GM20000 (cell line): ENCODE data around the gene ZFAND2A.
A peak's percentile ranks its signal among the peaks of the same experiment; 100 is the strongest.
"Not testable (repeated sequence)": the region's sequence is repeated elsewhere in the genome, so short reads cannot be mapped to it uniquely, and the experiment has no call there.

ENCODE experiments used
- DNase-seq: peaks from one replicate; pipeline ENCODE4 v3.0.0; 2012; ENCODE audit warnings: low spot score
- CTCF ChIP-seq: IDR thresholded peaks from 2 replicates; pipeline ENCODE4 v1.5.1; 2012; ENCODE audit warnings: mild to moderate bottlenecking, control low read depth; ENCODE audit errors: extremely low read depth, missing control alignments

Gene ZFAND2A

DNA sequence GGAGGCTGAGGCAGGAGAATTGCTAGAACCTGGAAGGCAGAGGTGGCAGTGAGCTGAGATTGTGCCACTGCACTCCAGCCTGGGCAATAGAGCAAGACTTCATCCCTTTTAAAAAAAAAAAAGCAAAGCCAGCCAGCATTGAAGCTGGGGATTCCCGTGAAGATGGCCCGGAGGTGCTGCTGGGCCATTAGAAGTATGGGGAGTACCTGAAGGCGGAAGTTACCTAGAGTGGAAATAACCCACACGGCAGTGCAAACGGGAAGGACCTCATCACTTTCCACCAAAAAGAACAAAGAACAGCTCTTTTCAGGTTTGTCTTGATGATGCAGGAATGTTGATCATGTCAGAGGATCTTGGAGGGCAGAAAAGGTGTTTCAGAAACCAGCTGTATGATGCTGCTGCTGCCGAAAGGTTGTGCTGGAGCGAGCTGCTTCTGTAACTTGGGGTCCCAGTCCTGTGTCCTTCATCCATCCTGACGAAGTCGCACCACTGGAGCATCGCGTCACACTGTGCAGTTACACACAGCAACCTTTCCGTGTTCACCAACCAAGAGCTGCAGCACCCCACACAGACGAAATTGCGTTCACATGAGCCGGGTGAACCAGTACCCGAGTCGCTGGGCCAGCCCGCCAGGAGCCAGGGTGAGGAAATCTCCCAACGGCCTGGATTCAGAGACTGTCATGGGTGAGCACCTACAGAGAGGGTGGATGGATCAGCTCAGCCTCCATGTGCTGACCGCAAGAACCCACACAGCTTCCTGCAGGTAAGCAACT lies 8.2 kb downstream of the ZFAND2A start:
- TF ChIP-seq CTCF, result no peak
- no peak for DNase-seq

- TF ChIP-seq CTCF, result no peak
- DNase-seq, result no peak
Observed at GRCh38 chr7:1151156-1151555, 8.8 kb downstream of the ZFAND2A start.

DNA sequence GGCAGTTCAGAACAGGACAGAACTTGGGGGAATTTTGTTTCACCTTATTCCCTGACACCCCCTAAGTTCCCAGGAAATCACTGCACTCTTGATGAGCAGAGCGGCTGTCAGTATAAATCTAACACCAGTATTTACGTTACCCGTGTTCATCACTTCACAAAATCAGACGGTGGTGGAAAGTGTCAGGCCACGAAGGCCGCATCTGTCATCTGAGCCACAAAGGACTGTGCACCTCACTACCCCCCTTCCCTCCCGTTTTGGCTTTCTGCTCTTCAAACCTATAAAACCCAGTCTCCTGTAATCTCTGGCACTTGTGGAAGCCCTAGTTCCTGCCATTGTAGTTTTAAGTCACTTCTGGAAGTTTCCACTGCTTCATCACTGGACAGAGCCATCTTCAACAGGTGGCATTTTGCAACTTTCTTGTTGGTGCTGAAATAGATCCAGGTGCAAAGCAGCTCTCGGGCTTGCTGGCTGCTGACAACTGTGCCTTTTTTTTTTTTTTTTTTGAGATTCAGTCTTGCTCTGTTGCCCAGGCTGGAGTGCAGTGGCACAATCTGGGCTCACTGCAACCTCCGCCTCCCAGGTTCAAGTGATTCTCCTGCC lies 9.5 kb downstream of the ZFAND2A start:
- no peak for DNase-seq
- no peak for TF ChIP-seq CTCF

GRCh38 chr7:1149351-1149794 lies 10.6 kb downstream of the ZFAND2A start:
- DNase-seq, result no peak
- no peak for TF ChIP-seq CTCF

GRCh38 chr7:1147873-1148272 lies 12.1 kb downstream of the ZFAND2A start:
- DNase-seq, result not testable (repeated sequence)

DNA sequence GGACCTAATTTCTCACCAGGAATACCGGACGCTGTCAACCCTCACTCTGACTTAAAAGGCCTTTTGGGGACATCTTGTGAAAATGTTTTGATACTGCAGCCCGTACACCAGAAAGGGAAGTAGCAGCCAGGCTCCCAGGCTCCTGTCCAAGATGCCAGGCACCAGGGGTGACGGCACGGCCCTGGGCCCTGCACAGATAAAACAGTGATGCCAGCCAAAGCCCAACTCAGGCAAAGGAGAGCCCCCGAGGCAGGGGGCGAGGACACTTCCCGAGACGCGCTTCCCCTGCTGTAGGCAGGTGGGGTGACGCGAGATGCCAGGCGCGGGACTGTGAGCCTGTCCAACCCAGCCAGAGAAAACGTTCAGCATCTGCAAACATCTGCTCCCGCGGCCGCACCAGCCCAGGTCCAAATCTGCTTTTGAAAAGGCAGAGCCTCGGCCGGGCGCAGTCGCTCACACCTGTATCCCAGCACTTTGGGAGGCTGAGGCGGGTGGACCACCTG lies 15.7 kb downstream of the ZFAND2A start:
- peak; percentile 23 for TF ChIP-seq CTCF
- peak; percentile 65 for DNase-seq

GRCh38 chr7:1143031-1143430 lies 17.0 kb downstream of the ZFAND2A start:
- not testable (repeated sequence) for DNase-seq

- TF ChIP-seq CTCF, result no peak
- no peak for DNase-seq
Observed at GRCh38 chr7:1142051-1142635, 17.9 kb downstream of the ZFAND2A start.
